Mesendoderm (in vitro differentiated cells): ENCODE results near the gene RGL3.

Source experiments
- DNase-seq: peaks from one replicate; pipeline ENCODE4 v3.0.0; 2013
- H2AK5ac ChIP-seq: 2 replicates; pipeline ENCODE4 v1.6.1; 2013; ENCODE audit warnings: low read length, inconsistent platforms
- H2BK120ac ChIP-seq: 2 replicates; pipeline ENCODE4 v1.6.1; 2013; ENCODE audit warnings: low read depth, mild to moderate bottlenecking, low read length, moderate library complexity, mixed read lengths
- H2BK15ac ChIP-seq: replicated peaks from 2 replicates; pipeline ENCODE4 v1.6.1; 2013; ENCODE audit warnings: low read depth, mild to moderate bottlenecking, moderate library complexity
- H2BK5ac ChIP-seq: 2 replicates; pipeline ENCODE4 v1.6.1; 2013; ENCODE audit warnings: low read length, inconsistent platforms
- H3K18ac ChIP-seq: 2 replicates; pipeline ENCODE4 v1.6.1; 2013; ENCODE audit warnings: mild to moderate bottlenecking, low read length, mixed read lengths
- H3K23ac ChIP-seq: one replicate; pipeline ENCODE4 v1.6.1; 2013; ENCODE audit warnings: low read length
- H3K27ac ChIP-seq: 2 replicates; pipeline ENCODE4 v1.5.1; 2013; ENCODE audit warnings: low read depth, mild to moderate bottlenecking, inconsistent platforms, low read length, moderate library complexity
- H3K27me3 ChIP-seq: 2 replicates; pipeline ENCODE4 v1.6.1; 2013; ENCODE audit warnings: low read length, control low read depth, mild to moderate bottlenecking, inconsistent platforms; ENCODE audit not compliant: insufficient read depth, poor library complexity
- H3K36me3 ChIP-seq: 2 replicates; pipeline ENCODE4 v1.6.1; 2013; ENCODE audit warnings: low read length, inconsistent platforms; ENCODE audit not compliant: control insufficient read depth, insufficient read depth
- H3K4ac ChIP-seq: one replicate; pipeline ENCODE4 v1.6.1; 2013; ENCODE audit warnings: low read depth, mild to moderate bottlenecking, low read length, moderate library complexity
- H3K4me1 ChIP-seq: 2 replicates; pipeline ENCODE4 v1.6.1; 2013; ENCODE audit warnings: low read depth, low read length, inconsistent platforms; ENCODE audit not compliant: control insufficient read depth
- H3K4me2 ChIP-seq: 2 replicates; pipeline ENCODE4 v1.6.1; 2013; ENCODE audit warnings: low read length
- H3K4me3 ChIP-seq: 2 replicates; pipeline ENCODE4 v1.5.1; 2013; ENCODE audit warnings: mild to moderate bottlenecking, low read length
- H3K56ac ChIP-seq: one replicate; pipeline ENCODE4 v1.6.1; 2013; ENCODE audit warnings: low read length
- H3K79me1 ChIP-seq: 2 replicates; pipeline ENCODE4 v1.6.1; 2013; ENCODE audit warnings: low read length, inconsistent platforms
- H3K79me2 ChIP-seq: 2 replicates; pipeline ENCODE4 v1.6.1; 2013; ENCODE audit warnings: mild to moderate bottlenecking, low read length; ENCODE audit not compliant: control insufficient read depth, insufficient read depth
- H3K9ac ChIP-seq: 2 replicates; pipeline ENCODE4 v1.6.1; 2013; ENCODE audit warnings: low read length, inconsistent platforms
- H4K5ac ChIP-seq: one replicate; pipeline ENCODE4 v1.6.1; 2013; ENCODE audit warnings: low read length
- H4K8ac ChIP-seq: one replicate; pipeline ENCODE4 v1.6.1; 2013; ENCODE audit warnings: low read depth, mild to moderate bottlenecking, control low read depth, low read length, moderate library complexity
- WGBS: extraction: QIAGEN DNeasy Blood & Tissue Kit; methylation state at CpG from one replicate; pipeline ENCODE4 v1.1.7; 2013; ENCODE audit warnings: low lambda C conversion rate, missing lambda C conversion rate; ENCODE audit not compliant: insufficient coverage; ENCODE audit errors: extremely low coverage; 5-methylcytosine and 5-hydroxymethylcytosine counted together

Gene RGL3

GRCh38 chr19:11451871-11452619 is 32.9 kb upstream of the RGL3 start:
- H2BK120ac ChIP-seq = no peak overlapping the region
- H4K5ac ChIP-seq = no peak overlapping the region
- no peaks in the 10 kb centered on the region for H3K4me1 ChIP-seq
- no CpG with 5 or more reads among the region's 25 CpGs for WGBS
- H2BK5ac ChIP-seq = no peak overlapping the region
- H3K23ac ChIP-seq = no peak overlapping the region
- no peak overlapping the region for H3K4me2 ChIP-seq
- H3K56ac ChIP-seq = peak overlapping the region; percentile 12
- no peaks in the 10 kb centered on the region for H3K79me2 ChIP-seq
- no peak overlapping the region for H2BK15ac ChIP-seq
- no peak overlapping the region for H3K4ac ChIP-seq
- peak overlapping the region; percentile 70 for H3K18ac ChIP-seq
- H3K36me3 ChIP-seq = no peaks in the 10 kb centered on the region
- H3K9ac ChIP-seq = no peak overlapping the region
- no peak overlapping the region for H4K8ac ChIP-seq
- H2AK5ac ChIP-seq = no peak overlapping the region
- no peaks in the 10 kb centered on the region for H3K79me1 ChIP-seq
- no peaks in the 10 kb centered on the region for H3K27me3 ChIP-seq
- H3K27ac ChIP-seq = no peak overlapping the region
- no peak overlapping the region for H3K4me3 ChIP-seq
- DNase-seq = no peak

- no CpG with 5 or more reads among the region's 13 CpGs for WGBS
- peaks cover 1% of the 10 kb centered on the region for H3K36me3 ChIP-seq
- H3K27ac ChIP-seq = no peak overlapping the region
Measured at GRCh38 chr19:11451327-11451870, 32.3 kb upstream of the RGL3 start.

DNA sequence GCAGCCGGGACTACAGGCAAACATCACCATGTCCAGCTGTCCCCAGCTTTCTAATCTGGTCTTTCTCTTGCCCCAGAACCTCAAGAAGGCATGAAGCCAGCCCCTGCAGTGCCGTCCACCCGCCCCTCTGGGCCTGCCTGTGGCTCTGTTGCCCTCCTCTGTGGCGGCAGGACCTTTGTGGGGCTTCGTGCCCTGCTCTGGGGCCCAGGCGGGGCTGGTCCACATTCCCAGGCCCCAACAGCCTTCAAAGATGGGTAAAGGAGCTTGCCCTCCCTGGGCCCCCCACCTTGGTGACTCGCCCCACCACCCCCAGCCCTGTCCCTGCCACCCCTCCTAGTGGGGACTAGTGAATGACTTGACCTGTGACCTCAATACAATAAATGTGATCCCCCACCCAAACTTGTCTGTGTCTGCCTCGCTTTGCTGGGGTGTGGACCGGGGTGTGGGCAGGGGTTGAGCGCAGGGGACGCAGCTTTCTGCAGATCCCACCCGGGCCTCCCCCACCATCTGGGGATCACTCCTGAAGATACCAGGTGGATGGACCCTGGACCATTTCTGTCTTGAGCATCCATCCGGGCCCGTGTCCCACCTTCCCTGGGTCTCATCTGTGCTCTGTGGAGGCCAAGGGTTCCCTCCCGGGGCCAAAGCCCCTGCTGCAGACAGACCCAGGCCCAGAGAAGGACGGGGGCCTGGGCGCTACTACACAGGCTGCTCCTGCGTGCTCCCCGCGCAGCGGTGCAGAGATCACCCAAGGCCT is 31.6 kb upstream of the RGL3 start:
- H2BK15ac ChIP-seq = no peak overlapping the region
- H3K79me1 ChIP-seq = no peaks in the 10 kb centered on the region
- H3K23ac ChIP-seq = no peak overlapping the region
- H3K9ac ChIP-seq = no peak overlapping the region
- no peaks in the 10 kb centered on the region for H3K79me2 ChIP-seq
- no peak for DNase-seq
- no peak overlapping the region for H2AK5ac ChIP-seq
- H4K5ac ChIP-seq = no peak overlapping the region
- no peak overlapping the region for H3K4me2 ChIP-seq
- no CpG with 5 or more reads among the region's 21 CpGs for WGBS
- no peaks in the 10 kb centered on the region for H3K27me3 ChIP-seq
- no peak overlapping the region for H3K56ac ChIP-seq
- H3K4ac ChIP-seq = no peak overlapping the region
- no peaks in the 10 kb centered on the region for H3K4me1 ChIP-seq
- no peak overlapping the region for H3K4me3 ChIP-seq
- no peak overlapping the region for H3K18ac ChIP-seq
- H3K27ac ChIP-seq = no peak overlapping the region
- H4K8ac ChIP-seq = no peak overlapping the region
- peaks cover 1% of the 10 kb centered on the region for H3K36me3 ChIP-seq
- H2BK5ac ChIP-seq = no peak overlapping the region
- no peak overlapping the region for H2BK120ac ChIP-seq

More at GRCh38 chr19:11451327-11451870, 32.3 kb upstream of the RGL3 start:
- no peaks in the 10 kb centered on the region for H3K4me1 ChIP-seq
- H3K4me2 ChIP-seq = no peak overlapping the region
- no peak overlapping the region for H2BK5ac ChIP-seq
- peak overlapping the region; percentile 70 for H3K18ac ChIP-seq
- no peaks in the 10 kb centered on the region for H3K79me1 ChIP-seq
- peak overlapping the region; percentile 12 for H3K56ac ChIP-seq
- no peaks in the 10 kb centered on the region for H3K27me3 ChIP-seq
- no peak overlapping the region for H3K9ac ChIP-seq
- no peak overlapping the region for H2BK120ac ChIP-seq
- DNase-seq = no peak
- no peak overlapping the region for H4K8ac ChIP-seq
- no peak overlapping the region for H4K5ac ChIP-seq
- H3K4me3 ChIP-seq = no peak overlapping the region
- H3K23ac ChIP-seq = no peak overlapping the region
- no peak overlapping the region for H2BK15ac ChIP-seq
- no peak overlapping the region for H2AK5ac ChIP-seq
- H3K79me2 ChIP-seq = no peaks in the 10 kb centered on the region
- H3K4ac ChIP-seq = no peak overlapping the region

DNA sequence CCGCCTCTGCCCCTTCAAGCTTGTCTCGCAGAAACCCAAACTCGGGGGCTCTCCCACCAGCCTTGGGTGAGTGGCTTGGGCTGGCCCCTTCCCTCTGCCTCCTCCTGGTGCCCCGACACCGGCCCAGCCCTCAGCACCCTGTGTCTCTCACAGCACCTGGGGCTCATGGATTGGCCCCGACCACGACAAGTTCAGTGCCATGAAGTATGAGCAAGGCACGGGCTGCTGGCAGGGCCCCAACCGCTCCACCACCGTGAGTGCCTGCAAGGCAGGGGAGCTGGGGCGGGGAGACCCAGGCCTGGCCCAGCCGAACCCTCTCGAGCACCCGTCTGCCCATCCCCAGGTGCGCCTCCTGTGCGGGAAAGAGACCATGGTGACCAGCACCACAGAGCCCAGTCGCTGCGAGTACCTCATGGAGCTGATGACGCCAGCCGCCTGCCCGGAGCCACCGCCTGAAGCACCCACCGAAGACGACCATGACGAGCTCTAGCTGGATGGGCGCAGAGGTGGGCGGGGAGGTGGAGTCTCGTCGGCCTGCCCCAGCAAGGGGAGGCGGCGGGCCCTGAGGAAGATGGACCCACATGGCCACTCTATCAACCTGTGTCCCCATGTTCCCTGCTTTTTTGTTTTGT is 29.9 kb upstream of the RGL3 start:
- no peak overlapping the region for H3K27ac ChIP-seq
- no peak overlapping the region for H3K23ac ChIP-seq
- H4K8ac ChIP-seq = no peak overlapping the region
- H3K4me2 ChIP-seq = no peak overlapping the region
- no peaks in the 10 kb centered on the region for H3K79me1 ChIP-seq
- H3K4me3 ChIP-seq = no peak overlapping the region
- no peaks in the 10 kb centered on the region for H3K4me1 ChIP-seq
- H2BK15ac ChIP-seq = no peak overlapping the region
- no peak overlapping the region for H4K5ac ChIP-seq
- H3K9ac ChIP-seq = no peak overlapping the region
- WGBS = no CpG with 5 or more reads among the region's 31 CpGs
- H3K27me3 ChIP-seq = no peaks in the 10 kb centered on the region
- H2AK5ac ChIP-seq = no peak overlapping the region
- H3K36me3 ChIP-seq = peaks cover 5% of the 10 kb centered on the region
- no peaks in the 10 kb centered on the region for H3K79me2 ChIP-seq
- no peak overlapping the region for H2BK120ac ChIP-seq
- no peak overlapping the region for H3K4ac ChIP-seq
- DNase-seq = no peak
- no peak overlapping the region for H2BK5ac ChIP-seq
- H3K18ac ChIP-seq = no peak overlapping the region
- H3K56ac ChIP-seq = no peak overlapping the region

DNA sequence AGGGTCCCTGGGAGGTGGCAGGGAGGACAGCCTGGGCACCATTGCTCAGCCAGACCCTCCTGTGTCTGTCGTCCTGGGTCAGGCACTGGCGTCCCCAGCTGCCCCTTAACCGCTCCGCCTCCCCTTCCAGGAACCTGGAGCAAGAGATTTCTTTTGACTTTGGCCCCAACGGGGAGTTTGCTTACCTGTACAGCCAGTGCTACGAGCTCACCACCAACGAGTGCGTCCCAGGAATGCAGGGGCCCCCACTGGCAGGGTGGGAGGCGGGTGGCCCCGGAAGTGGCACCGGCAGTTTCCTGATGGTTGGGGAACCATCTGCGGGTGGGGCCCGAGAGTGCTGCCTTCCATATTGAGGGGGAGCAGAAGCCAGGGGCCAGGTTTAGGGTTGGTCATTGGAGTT is 29.3 kb upstream of the RGL3 start:
- WGBS = no CpG with 5 or more reads among the region's 13 CpGs
- no peak overlapping the region for H4K5ac ChIP-seq
- no peak overlapping the region for H3K4me3 ChIP-seq
- H2BK5ac ChIP-seq = no peak overlapping the region
- peaks cover 7% of the 10 kb centered on the region for H3K36me3 ChIP-seq
- H2AK5ac ChIP-seq = no peak overlapping the region
- H2BK15ac ChIP-seq = no peak overlapping the region
- no peaks in the 10 kb centered on the region for H3K4me1 ChIP-seq
- H4K8ac ChIP-seq = no peak overlapping the region
- H3K56ac ChIP-seq = no peak overlapping the region
- H3K79me2 ChIP-seq = no peaks in the 10 kb centered on the region
- no peak overlapping the region for H2BK120ac ChIP-seq
- no peak overlapping the region for H3K27ac ChIP-seq
- no peak overlapping the region for H3K4ac ChIP-seq
- H3K23ac ChIP-seq = no peak overlapping the region
- no peak overlapping the region for H3K4me2 ChIP-seq
- H3K79me1 ChIP-seq = no peaks in the 10 kb centered on the region
- H3K18ac ChIP-seq = no peak overlapping the region
- DNase-seq = no peak
- no peak overlapping the region for H3K9ac ChIP-seq
- H3K27me3 ChIP-seq = no peaks in the 10 kb centered on the region
